Hindlimb muscle (tissue), 1 donor: ENCODE data around the gene SLC43A1. TPM values are rescaled to one million over a fixed set of nuclear protein-coding genes. Genes with fewer than 3 reads are reported as not detected.

ENCODE experiments used
- polyA plus RNA-seq: library from polyadenylated mRNA; unstranded; fragments of 120-200 nt; gene quantifications from one replicate; pipeline ENCODE4 v1.2.1, GENCODE V29; 2013; ENCODE audit not compliant: insufficient read length

The SLC43A1 gene
- polyA plus RNA-seq, 1 donor: 19.3 TPM

Other genes with a start within 250 kb of the SLC43A1 start
- 144 TPM for gene TNKS1BP1, start 190.8 kb downstream of the SLC43A1 start, polyA plus RNA-seq
- gene SSRP1, start 179.8 kb downstream of the SLC43A1 start, polyA plus RNA-seq: 90.6 TPM
- 4.2 TPM for gene P2RX3, start 177.3 kb downstream of the SLC43A1 start, polyA plus RNA-seq
- 0.23 TPM for gene PRG3, start 134.6 kb downstream of the SLC43A1 start, polyA plus RNA-seq
- 0.62 TPM for gene PRG2, start 125.1 kb downstream of the SLC43A1 start, polyA plus RNA-seq
- 24.7 TPM for gene SLC43A3, start 88.6 kb downstream of the SLC43A1 start, polyA plus RNA-seq
- 47.3 TPM for gene RTN4RL2, start 55.2 kb downstream of the SLC43A1 start, polyA plus RNA-seq
- gene TIMM10, start 15.1 kb upstream of the SLC43A1 start, polyA plus RNA-seq: 32.9 TPM
- gene SMTNL1, start 21.9 kb upstream of the SLC43A1 start, polyA plus RNA-seq: 148 TPM
- 26.6 TPM for gene UBE2L6, start 52.0 kb upstream of the SLC43A1 start, polyA plus RNA-seq
- gene SERPING1, start 82.0 kb upstream of the SLC43A1 start, polyA plus RNA-seq: 109 TPM
- 1.9 TPM for gene YPEL4, start 134.2 kb upstream of the SLC43A1 start, polyA plus RNA-seq
- 8.7 TPM for gene CLP1, start 142.1 kb upstream of the SLC43A1 start, polyA plus RNA-seq
- gene ZDHHC5, start 152.4 kb upstream of the SLC43A1 start, polyA plus RNA-seq: 31.9 TPM
- 13.3 TPM for gene MED19, start 196.5 kb upstream of the SLC43A1 start, polyA plus RNA-seq
- gene TMX2, start 196.9 kb upstream of the SLC43A1 start, polyA plus RNA-seq: 54.4 TPM
- 75.3 TPM for gene SELENOH, start 225.8 kb upstream of the SLC43A1 start, polyA plus RNA-seq
- 0.15 TPM for gene BTBD18, start 236.1 kb upstream of the SLC43A1 start, polyA plus RNA-seq
- gene CTNND1, start 246.1 kb upstream of the SLC43A1 start, polyA plus RNA-seq: 136 TPM